B cell (primary cell): ENCODE data around the gene CD99L2. TPM values are rescaled to one million over a fixed set of nuclear protein-coding genes. Genes with fewer than 3 reads are reported as not detected.

Source experiments
- ATAC-seq: fragments of 200-7000 bp; cut with Tn5 transposase; one replicate; pipeline ENCODE4 v1.10.0; 2021; ENCODE audit warnings: low read depth, mild to moderate bottlenecking, moderate number of reproducible peaks, moderate library complexity
- CTCF ChIA-PET: fragments of 350-600 bp; sonication (Branson Sonifier 250); formaldehyde crosslinking; loops from one replicate; lab custom pipeline; 2021; ENCODE audit warnings: antibody characterized with exemption, inconsistent platforms; lab: Charles Lee
- POLR2A ChIA-PET: fragments of 350-600 bp; sonication (Branson Sonifier 250); formaldehyde crosslinking; loops from one replicate; lab custom pipeline; 2021; ENCODE audit warnings: antibody characterized with exemption; lab: Charles Lee
- DNase-seq: peaks from one replicate; pipeline ENCODE4 v3.0.0; 2013
- H2AFZ ChIP-seq: 2 replicates; pipeline ENCODE4 v1.6.1; 2012; ENCODE audit warnings: mild to moderate bottlenecking, low read depth, low read length; ENCODE audit not compliant: insufficient read depth, poor library complexity, severe bottlenecking
- H3K27ac ChIP-seq, 2 donors: 1 replicate in 1 of 2; 2 replicates in 1 of 2; pipeline ENCODE4 v1.5.1; 2012 to 2013; ENCODE audit warnings: low read length in 2 of 2, mild to moderate bottlenecking in 2 of 2, moderate library complexity in 1 of 2
- H3K27me3 ChIP-seq, 4 experiments: fragments of 200-600 bp in 1 of 4; sonication (generic) in 1 of 4; replicated peaks in 1 of 4; 1 replicate in 2 of 4; 2 replicates in 2 of 4; pipeline versions ENCODE4 v1.6.1 to v1.7.0; 2013 to 2016; ENCODE audit warnings: low read length in 3 of 4, mild to moderate bottlenecking in 2 of 4, mixed read lengths in 1 of 4, moderate library complexity in 1 of 4; ENCODE audit not compliant: insufficient read depth in 4 of 4, control insufficient read depth in 3 of 4; ENCODE audit errors: control extremely low read depth in 1 of 4
- H3K36me3 ChIP-seq, 2 experiments: replicated peaks in 1 of 2; 1 replicate in 1 of 2; 2 replicates in 1 of 2; pipeline versions ENCODE4 v1.6.1 to v1.7.1; 2013; ENCODE audit warnings: low read length in 1 of 2; ENCODE audit not compliant: insufficient read depth in 2 of 2, control insufficient read depth in 1 of 2; ENCODE audit errors: control extremely low read depth in 1 of 2, extremely low read depth in 1 of 2
- H3K4me1 ChIP-seq, 2 donors: fragments of 200-600 bp in 1 of 2; sonication (generic) in 1 of 2; 1 replicate in 1 of 2; 2 replicates in 1 of 2; pipeline versions ENCODE4 v1.5.1 to v1.6.1; 2013 to 2017; ENCODE audit warnings: low read length in 2 of 2; ENCODE audit not compliant: control insufficient read depth in 2 of 2, insufficient read depth in 2 of 2
- H3K4me2 ChIP-seq: replicated peaks from 2 replicates; pipeline ENCODE3; 2012; ENCODE audit warnings: mild to moderate bottlenecking, low read depth, low read length; ENCODE audit not compliant: poor library complexity, severe bottlenecking
- H3K4me3 ChIP-seq, 5 experiments: fragments of 200-600 bp in 1 of 5; sonication (generic) in 1 of 5; 1 replicate in 3 of 5; 2 replicates in 2 of 5; pipeline versions ENCODE4 v1.5.1 to v1.7.0; 2011 to 2016; ENCODE audit warnings: low read length in 4 of 5, mild to moderate bottlenecking in 4 of 5, low read depth in 2 of 5, control low read depth in 1 of 5, moderate library complexity in 1 of 5; ENCODE audit not compliant: insufficient read depth in 1 of 5; ENCODE audit errors: control extremely low read depth in 1 of 5, extremely low read depth in 1 of 5
- H3K79me2 ChIP-seq: fragments of 200-600 bp; sonication (generic); one replicate; pipeline ENCODE4 v1.6.0; 2016; ENCODE audit warnings: low read length; ENCODE audit not compliant: control insufficient read depth, insufficient read depth
- H3K9ac ChIP-seq: fragments of 200-600 bp; sonication (generic); 2 replicates; pipeline ENCODE4 v1.6.1; 2017; ENCODE audit warnings: mild to moderate bottlenecking, low read length, moderate library complexity
- H3K9me3 ChIP-seq, 3 donors: one replicate each; pipeline versions ENCODE4 v1.6.1 to v1.7.1; 2013; ENCODE audit warnings: low read length in 2 of 3; ENCODE audit not compliant: control insufficient read depth in 2 of 3, insufficient read depth in 1 of 3; ENCODE audit errors: control extremely low read depth in 1 of 3
- H4K20me1 ChIP-seq: 2 replicates; pipeline ENCODE4 v1.6.0; 2012; ENCODE audit warnings: mild to moderate bottlenecking, low read length; ENCODE audit not compliant: insufficient read depth, control insufficient read depth, poor library complexity, severe bottlenecking
- H3K27ac Mint-ChIP-seq: one replicate; pipeline ENCODE4 v1.8.0; 2021; ENCODE audit warnings: mixed read lengths
- H3K27me3 Mint-ChIP-seq: one replicate; pipeline ENCODE4 v1.8.0; 2021; ENCODE audit warnings: mixed read lengths
- H3K4me1 Mint-ChIP-seq: one replicate; pipeline ENCODE4 v1.8.0; 2021; ENCODE audit warnings: mixed read lengths
- H3K4me3 Mint-ChIP-seq: one replicate; pipeline ENCODE4 v1.8.0; 2021; ENCODE audit warnings: mixed read lengths
- H3K9me3 Mint-ChIP-seq: one replicate; pipeline ENCODE4 v1.8.0; 2022; ENCODE audit warnings: mixed read lengths; ENCODE audit not compliant: insufficient read depth
- EZH2 ChIP-seq: IDR thresholded peaks from 2 replicates; pipeline ENCODE4 v1.6.1; 2012; ENCODE audit warnings: borderline replicate concordance, low read depth, mild to moderate bottlenecking, moderate library complexity, low read length; ENCODE audit not compliant: insufficient read depth, poor library complexity, severe bottlenecking
- WGBS: methylation state at CpG from one replicate; pipeline ENCODE4 v1.1.5; 2013; ENCODE audit warnings: missing lambda C conversion rate; ENCODE audit not compliant: insufficient coverage; 5-methylcytosine and 5-hydroxymethylcytosine counted together
- intact Hi-C: fragments of 100-400 bp; cut with micrococcal nuclease; formaldehyde crosslinking; loops from one replicate; pipeline ENCODE4 v1.10.0; 2022
- polyA plus RNA-seq: library from polyadenylated mRNA; depleted of rRNA; stranded (reverse); fragments of >200 nt; gene quantifications from 2 replicates; pipeline ENCODE4 v1.2.3, GENCODE V29; 2012
- total RNA-seq, 2 donors: library from RNA; stranded (reverse); fragments of 120-200 nt in 1 of 2; gene quantifications; 1 replicate in 1 of 2; 2 replicates in 1 of 2; pipeline versions ENCODE4 v1.2.3 to v1.2.4, GENCODE V29; 2013 to 2022
- TF ChIP-seq, protein P1 (sequence below): fragments of 200-600 bp; IDR thresholded peaks from one replicate; pipeline ENCODE4 v1.8.0; 2022; ENCODE audit warnings: antibody characterized with exemption, mild to moderate bottlenecking

Gene CD99L2
- total and polyA plus RNA-seq, 2 donors (not counting 1 experiment from before 2014, with no cell fraction given), result 8.7 to 17.8 TPM

DNA sequence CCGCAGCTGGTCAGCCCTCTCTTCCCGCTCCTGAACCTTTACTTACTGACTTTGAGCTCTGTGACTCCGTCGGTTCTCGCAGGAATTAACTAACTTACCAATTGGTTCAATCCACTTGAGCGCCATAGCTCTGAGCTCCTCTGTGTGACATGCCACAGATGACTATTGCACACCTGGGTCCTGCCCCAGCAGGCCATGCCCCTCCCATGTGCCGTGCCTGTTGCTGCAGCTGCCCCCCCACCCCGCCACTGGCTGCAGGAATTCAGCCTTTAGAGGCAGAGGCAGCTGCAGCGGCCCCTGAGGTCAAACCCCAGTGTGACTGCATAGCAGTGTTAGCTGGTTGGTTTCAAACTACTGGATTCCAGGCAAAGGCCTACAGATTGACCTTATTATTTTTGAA, 134.7 kb downstream of the CD99L2 start:
- Mint-ChIP-seq H3K9me3 (no peaks in the 10 kb centered on the region), H3K27ac (no peak overlapping the region), H3K4me3 (no peak overlapping the region), H3K4me1 (no peaks in the 10 kb centered on the region), H3K27me3 (no peaks in the 10 kb centered on the region)
- no peak overlapping the region for H3K4me3 ChIP-seq
- no peak overlapping the region for H3K27ac ChIP-seq
- H4K20me1 ChIP-seq, result no peaks in the 10 kb centered on the region
- ATAC-seq (no peak), DNase-seq (no peak)
- intact Hi-C loops, result no loop called here
- H3K4me2 ChIP-seq, result no peak overlapping the region
- no peak overlapping the region for H3K9ac ChIP-seq
- H3K9me3 ChIP-seq, result no peaks in the 10 kb centered on the region
- no peaks in the 10 kb centered on the region for H3K4me1 ChIP-seq
- POLR2A ChIA-PET, result no interaction called here
- H3K27me3 ChIP-seq, result no peaks in the 10 kb centered on the region
- H2AFZ ChIP-seq, result no peak overlapping the region
- CTCF ChIA-PET, result no interaction called here
- TF ChIP-seq, protein P1, sequence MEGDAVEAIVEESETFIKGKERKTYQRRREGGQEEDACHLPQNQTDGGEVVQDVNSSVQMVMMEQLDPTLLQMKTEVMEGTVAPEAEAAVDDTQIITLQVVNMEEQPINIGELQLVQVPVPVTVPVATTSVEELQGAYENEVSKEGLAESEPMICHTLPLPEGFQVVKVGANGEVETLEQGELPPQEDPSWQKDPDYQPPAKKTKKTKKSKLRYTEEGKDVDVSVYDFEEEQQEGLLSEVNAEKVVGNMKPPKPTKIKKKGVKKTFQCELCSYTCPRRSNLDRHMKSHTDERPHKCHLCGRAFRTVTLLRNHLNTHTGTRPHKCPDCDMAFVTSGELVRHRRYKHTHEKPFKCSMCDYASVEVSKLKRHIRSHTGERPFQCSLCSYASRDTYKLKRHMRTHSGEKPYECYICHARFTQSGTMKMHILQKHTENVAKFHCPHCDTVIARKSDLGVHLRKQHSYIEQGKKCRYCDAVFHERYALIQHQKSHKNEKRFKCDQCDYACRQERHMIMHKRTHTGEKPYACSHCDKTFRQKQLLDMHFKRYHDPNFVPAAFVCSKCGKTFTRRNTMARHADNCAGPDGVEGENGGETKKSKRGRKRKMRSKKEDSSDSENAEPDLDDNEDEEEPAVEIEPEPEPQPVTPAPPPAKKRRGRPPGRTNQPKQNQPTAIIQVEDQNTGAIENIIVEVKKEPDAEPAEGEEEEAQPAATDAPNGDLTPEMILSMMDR, result no peak
- no peak for TF ChIP-seq EZH2
- WGBS, result 87% methylated on average over 3 of the region's 9 CpGs
- H3K79me2 ChIP-seq, result no peaks in the 10 kb centered on the region
- peaks cover 0 to 19% of the 10 kb centered on the region in 2 experiments for H3K36me3 ChIP-seq

DNA sequence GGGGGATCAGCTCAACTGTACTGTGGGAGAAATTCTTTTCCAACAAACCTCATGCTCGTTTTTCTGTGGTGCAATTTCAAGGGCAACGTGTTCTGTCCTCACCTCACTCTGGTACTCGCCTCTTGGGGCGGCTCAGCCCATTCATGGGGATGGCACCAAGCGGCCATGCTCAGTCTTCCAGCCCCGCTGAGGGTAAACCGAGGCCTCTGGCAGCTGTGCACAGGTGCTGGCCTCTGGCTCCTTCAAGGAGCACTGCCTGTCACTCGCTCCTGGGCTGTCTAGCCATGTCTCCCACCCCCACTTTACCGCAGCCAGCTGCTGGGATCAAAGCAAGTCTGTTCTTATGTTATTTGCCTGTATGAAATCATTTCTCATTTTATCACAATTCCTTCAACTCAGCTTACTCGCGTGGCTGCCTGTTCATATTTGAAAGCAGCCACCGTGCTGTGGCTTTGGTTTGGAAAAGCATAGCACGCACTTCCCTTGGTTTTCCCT, 135.1 kb downstream of the CD99L2 start:
- H3K27me3 ChIP-seq, result no peaks in the 10 kb centered on the region
- ATAC-seq, result no peak
- no peaks in the 10 kb centered on the region for H3K4me1 Mint-ChIP-seq
- no peaks in the 10 kb centered on the region for H3K27me3 Mint-ChIP-seq
- ChIA-PET POLR2A (no interaction called here), CTCF (interaction anchor here (1.3 kb wide), 1 partner anchor 10 kb away, joined by 3 read pairs; no protein-coding TSS in a partner anchor)
- no peak overlapping the region for H3K4me3 Mint-ChIP-seq
- no peak overlapping the region for H3K4me2 ChIP-seq
- H3K9me3 Mint-ChIP-seq, result no peaks in the 10 kb centered on the region
- WGBS, result 95% methylated on average over 8 of the region's 13 CpGs
- H3K4me1 ChIP-seq, result no peaks in the 10 kb centered on the region
- no peaks in the 10 kb centered on the region for H4K20me1 ChIP-seq
- no peak overlapping the region for H3K27ac ChIP-seq
- no peaks in the 10 kb centered on the region for H3K9me3 ChIP-seq
- TF ChIP-seq EZH2, result no peak
- TF ChIP-seq, protein P1, result no peak
- H3K4me3 ChIP-seq, result no peak overlapping the region
- H3K27ac Mint-ChIP-seq, result no peak overlapping the region
- H2AFZ ChIP-seq, result no peak overlapping the region
- H3K36me3 ChIP-seq, result peaks cover 0 to 19% of the 10 kb centered on the region in 2 experiments
- no peak for DNase-seq
- no peaks in the 10 kb centered on the region for H3K79me2 ChIP-seq
- no peak overlapping the region for H3K9ac ChIP-seq
- intact Hi-C loops, result no loop called here
